ENCODE data around the gene GPRC5C.

GPRC5C gene

GRCh38 chr17:74407384-74407783 is 24.5 kb upstream of the GPRC5C start:
- DNase-seq = no peak

- DNase-seq = no peak
These were observed 23.6 kb upstream of the GPRC5C start for GRCh38 chr17:74408262-74408661.

GRCh38 chr17:74408815-74409214 is 23.1 kb upstream of the GPRC5C start:
- DNase-seq = no peak

- no peak for DNase-seq
These were observed 21.9 kb upstream of the GPRC5C start for GRCh38 chr17:74410001-74410443.

- DNase-seq = no peak
These were observed 19.3 kb upstream of the GPRC5C start for GRCh38 chr17:74412581-74412980.

- no peak for DNase-seq
These were observed 18.4 kb upstream of the GPRC5C start for GRCh38 chr17:74413491-74413890.

- no peak for DNase-seq
These were observed 17.4 kb upstream of the GPRC5C start for GRCh38 chr17:74414510-74414909.

- no peak for DNase-seq
These were observed 16.1 kb upstream of the GPRC5C start for GRCh38 chr17:74415608-74416396.

GRCh38 chr17:74417178-74418045 is 14.5 kb upstream of the GPRC5C start:
- DNase-seq = no peak

GRCh38 chr17:74419928-74420411 is 11.9 kb upstream of the GPRC5C start:
- DNase-seq = no peak

GRCh38 chr17:74424117-74424516 is 7.8 kb upstream of the GPRC5C start:
- DNase-seq = no peak

- DNase-seq = no peak
These were observed 7.2 kb upstream of the GPRC5C start for GRCh38 chr17:74424657-74425056.

GRCh38 chr17:74426551-74427047 is 5.3 kb upstream of the GPRC5C start:
- DNase-seq = no peak

GRCh38 chr17:74427048-74427762 is 4.7 kb upstream of the GPRC5C start:
- no peak for DNase-seq

- no peak for DNase-seq
These were observed 4.1 kb upstream of the GPRC5C start for GRCh38 chr17:74427763-74428153.

GRCh38 chr17:74429604-74430384 is 2.1 kb upstream of the GPRC5C start:
- DNase-seq = no peak

- DNase-seq = no peak
These were observed 1.5 kb upstream of the GPRC5C start for GRCh38 chr17:74430385-74430705.

GRCh38 chr17:74430706-74431567 is 951 bp upstream of the GPRC5C start:
- no peak for DNase-seq

GRCh38 chr17:74432424-74432690 is 469 bp downstream of the GPRC5C start:
- no peak for DNase-seq

- no peak for DNase-seq
These were observed 991 bp downstream of the GPRC5C start for GRCh38 chr17:74432766-74433391.
